ENCODE measurements around the gene GM2A. TPM values are rescaled to one million over a fixed set of nuclear protein-coding genes. Genes with fewer than 3 reads are reported as not detected.
A peak's percentile ranks its signal among the peaks of the same experiment; 100 is the strongest.

GM2A gene
- total and polyA plus RNA-seq, 2 of the 13 experiments (the other 11 are each of a cell fraction or from before 2014, with no cell fraction given): 14.6 to 29.6 TPM

DNA sequence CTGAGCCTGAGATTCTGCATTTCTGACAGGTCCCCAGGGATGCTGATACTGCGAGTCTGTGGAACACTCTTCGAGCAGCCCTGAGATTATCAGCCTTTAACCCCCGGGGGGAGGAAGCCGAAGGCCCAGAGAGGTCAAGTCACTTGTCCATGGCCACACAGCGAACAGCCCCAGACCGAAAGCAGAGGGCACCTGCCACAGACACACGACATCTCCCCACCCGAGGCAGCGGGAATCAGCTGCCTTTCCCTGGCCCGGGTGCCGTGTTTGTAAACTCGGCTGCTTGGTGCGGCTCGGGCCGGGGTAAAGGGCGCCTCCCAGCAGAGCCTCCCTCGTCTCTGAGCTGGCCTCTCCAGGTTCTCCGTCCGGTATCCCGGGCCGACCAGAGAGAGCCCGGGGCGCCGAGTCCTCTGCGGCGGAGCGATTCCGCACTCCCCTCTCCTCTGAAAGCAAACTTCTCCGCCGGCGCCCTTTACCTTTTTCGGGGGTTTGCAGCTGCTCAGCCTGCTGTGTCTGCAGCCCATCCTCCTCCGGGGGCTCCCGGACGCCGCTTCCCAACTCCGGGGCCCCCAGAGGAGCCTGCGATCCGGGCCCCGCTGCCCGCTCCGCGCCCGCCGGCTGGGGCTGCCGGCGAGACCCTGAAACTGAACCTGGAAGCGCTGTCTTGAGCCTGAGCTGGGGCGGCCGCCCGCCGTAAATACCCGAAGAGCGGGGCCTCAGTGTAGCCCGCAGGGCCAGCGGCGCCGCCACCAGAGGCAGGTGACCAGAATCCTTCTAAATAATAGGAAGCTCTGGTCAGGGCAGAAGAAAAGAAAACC is 29.3 kb upstream of the GM2A start, which contains the start of gene CCDC69 (continued):
- TF ChIP-seq PPARG (CRISPR knock-in tag; conservative IDR thresholded peaks at IDR 0.05) (0 out of 2 replicates have a peak, but pooled peaks have one; percentile 10), NFIB (CRISPR knock-in tag; IDR thresholded peaks at IDR 0.05; ENCODE audit: borderline replicate concordance) (no peak), CBFB (CRISPR knock-in tag; IDR thresholded peaks at IDR 0.05) (no peak), ZNF563 (CRISPR knock-in tag; IDR thresholded peaks at IDR 0.05) (0 out of 2 replicates have a peak, but pooled peaks have one; percentile 44), SNRNP70 (IDR thresholded peaks at IDR 0.05; ENCODE audit: low read depth, low read length) (no peak), ZFYVE20 (CRISPR knock-in tag; IDR thresholded peaks at IDR 0.05; ENCODE audit: borderline replicate concordance, low read depth) (no peak), FIP1L1 (IDR thresholded peaks at IDR 0.05; ENCODE audit: borderline replicate concordance, insufficient read depth, low read depth, low read length) (0 out of 2 replicates have a peak, but pooled peaks have one; percentile 44), SP2 (CRISPR knock-in tag; IDR thresholded peaks at IDR 0.05) (no peak), ZNF260 (CRISPR knock-in tag; IDR thresholded peaks at IDR 0.05; ENCODE audit: borderline replicate concordance, low read depth) (no peak), ZNF501 (CRISPR knock-in tag; IDR thresholded peaks at IDR 0.05) (peak; percentile 73), ZFP1 (CRISPR knock-in tag; IDR thresholded peaks at IDR 0.05) (no peak), MYC (CRISPR knock-in tag; IDR thresholded peaks at IDR 0.05; ENCODE audit: borderline replicate concordance) (no peak)
- TF ChIP-seq, protein P1, sequence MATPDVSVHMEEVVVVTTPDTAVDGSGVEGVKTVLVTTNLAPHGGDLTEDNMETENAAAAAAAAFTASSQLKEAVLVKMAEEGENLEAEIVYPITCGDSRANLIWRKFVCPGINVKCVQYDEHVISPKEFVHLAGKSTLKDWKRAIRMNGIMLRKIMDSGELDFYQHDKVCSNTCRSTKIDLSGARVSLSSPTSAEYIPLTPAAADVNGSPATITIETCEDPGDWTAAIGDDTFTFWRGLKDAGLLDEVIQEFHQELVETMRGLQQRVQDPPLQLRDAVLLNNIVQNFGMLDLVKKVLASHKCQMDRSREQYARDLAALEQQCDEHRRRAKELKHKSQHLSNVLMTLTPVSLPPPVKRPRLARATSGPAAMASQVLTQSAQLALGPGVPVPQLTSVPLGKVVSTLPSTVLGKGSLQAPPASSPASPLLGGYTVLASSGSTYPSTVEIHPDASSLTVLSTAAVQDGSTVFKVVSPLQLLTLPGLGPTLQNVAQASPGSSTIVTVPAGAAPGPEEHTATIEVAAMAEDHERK (CRISPR knock-in tag; IDR thresholded peaks at IDR 0.05; ENCODE audit: low read depth): no peak
- TF ChIP-seq, protein P2, sequence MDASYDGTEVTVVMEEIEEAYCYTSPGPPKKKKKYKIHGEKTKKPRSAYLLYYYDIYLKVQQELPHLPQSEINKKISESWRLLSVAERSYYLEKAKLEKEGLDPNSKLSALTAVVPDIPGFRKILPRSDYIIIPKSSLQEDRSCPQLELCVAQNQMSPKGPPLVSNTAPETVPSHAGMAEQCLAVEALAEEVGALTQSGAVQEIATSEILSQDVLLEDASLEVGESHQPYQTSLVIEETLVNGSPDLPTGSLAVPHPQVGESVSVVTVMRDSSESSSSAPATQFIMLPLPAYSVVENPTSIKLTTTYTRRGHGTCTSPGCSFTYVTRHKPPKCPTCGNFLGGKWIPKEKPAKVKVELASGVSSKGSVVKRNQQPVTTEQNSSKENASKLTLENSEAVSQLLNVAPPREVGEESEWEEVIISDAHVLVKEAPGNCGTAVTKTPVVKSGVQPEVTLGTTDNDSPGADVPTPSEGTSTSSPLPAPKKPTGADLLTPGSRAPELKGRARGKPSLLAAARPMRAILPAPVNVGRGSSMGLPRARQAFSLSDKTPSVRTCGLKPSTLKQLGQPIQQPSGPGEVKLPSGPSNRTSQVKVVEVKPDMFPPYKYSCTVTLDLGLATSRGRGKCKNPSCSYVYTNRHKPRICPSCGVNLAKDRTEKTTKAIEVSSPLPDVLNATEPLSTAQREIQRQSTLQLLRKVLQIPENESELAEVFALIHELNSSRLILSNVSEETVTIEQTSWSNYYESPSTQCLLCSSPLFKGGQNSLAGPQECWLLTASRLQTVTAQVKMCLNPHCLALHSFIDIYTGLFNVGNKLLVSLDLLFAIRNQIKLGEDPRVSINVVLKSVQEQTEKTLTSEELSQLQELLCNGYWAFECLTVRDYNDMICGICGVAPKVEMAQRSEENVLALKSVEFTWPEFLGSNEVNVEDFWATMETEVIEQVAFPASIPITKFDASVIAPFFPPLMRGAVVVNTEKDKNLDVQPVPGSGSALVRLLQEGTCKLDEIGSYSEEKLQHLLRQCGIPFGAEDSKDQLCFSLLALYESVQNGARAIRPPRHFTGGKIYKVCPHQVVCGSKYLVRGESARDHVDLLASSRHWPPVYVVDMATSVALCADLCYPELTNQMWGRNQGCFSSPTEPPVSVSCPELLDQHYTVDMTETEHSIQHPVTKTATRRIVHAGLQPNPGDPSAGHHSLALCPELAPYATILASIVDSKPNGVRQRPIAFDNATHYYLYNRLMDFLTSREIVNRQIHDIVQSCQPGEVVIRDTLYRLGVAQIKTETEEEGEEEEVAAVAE (CRISPR knock-in tag; IDR thresholded peaks at IDR 0.05; ENCODE audit: borderline replicate concordance): no peak
- TF ChIP-seq, protein P3, sequence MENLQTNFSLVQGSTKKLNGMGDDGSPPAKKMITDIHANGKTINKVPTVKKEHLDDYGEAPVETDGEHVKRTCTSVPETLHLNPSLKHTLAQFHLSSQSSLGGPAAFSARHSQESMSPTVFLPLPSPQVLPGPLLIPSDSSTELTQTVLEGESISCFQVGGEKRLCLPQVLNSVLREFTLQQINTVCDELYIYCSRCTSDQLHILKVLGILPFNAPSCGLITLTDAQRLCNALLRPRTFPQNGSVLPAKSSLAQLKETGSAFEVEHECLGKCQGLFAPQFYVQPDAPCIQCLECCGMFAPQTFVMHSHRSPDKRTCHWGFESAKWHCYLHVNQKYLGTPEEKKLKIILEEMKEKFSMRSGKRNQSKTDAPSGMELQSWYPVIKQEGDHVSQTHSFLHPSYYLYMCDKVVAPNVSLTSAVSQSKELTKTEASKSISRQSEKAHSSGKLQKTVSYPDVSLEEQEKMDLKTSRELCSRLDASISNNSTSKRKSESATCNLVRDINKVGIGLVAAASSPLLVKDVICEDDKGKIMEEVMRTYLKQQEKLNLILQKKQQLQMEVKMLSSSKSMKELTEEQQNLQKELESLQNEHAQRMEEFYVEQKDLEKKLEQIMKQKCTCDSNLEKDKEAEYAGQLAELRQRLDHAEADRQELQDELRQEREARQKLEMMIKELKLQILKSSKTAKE (CRISPR knock-in tag; IDR thresholded peaks at IDR 0.05; ENCODE audit: borderline replicate concordance): no peak
- TF ChIP-seq, protein P4, sequence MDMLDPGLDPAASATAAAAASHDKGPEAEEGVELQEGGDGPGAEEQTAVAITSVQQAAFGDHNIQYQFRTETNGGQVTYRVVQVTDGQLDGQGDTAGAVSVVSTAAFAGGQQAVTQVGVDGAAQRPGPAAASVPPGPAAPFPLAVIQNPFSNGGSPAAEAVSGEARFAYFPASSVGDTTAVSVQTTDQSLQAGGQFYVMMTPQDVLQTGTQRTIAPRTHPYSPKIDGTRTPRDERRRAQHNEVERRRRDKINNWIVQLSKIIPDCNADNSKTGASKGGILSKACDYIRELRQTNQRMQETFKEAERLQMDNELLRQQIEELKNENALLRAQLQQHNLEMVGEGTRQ (IDR thresholded peaks at IDR 0.05; ENCODE audit: low read depth, low read length): no peak
- TF ChIP-seq, protein P4 (CRISPR knock-in tag; IDR thresholded peaks at IDR 0.05; ENCODE audit: borderline replicate concordance): no peak
